Measurements from ENCODE around the gene INPP5A. TPM values are rescaled to one million over a fixed set of nuclear protein-coding genes. Genes with fewer than 3 reads are reported as not detected.

INPP5A gene
- total RNA-seq, 1 experiment from 2014 or later, result 12.3 TPM

- ChIA-PET POLR2A (no interaction called here), RAD21 (ENCODE audit: low non-redundant PET in 1 of 2, low total read pairs in 2 of 2, uncharacterized antibody in 2 of 2, unreplicated experiment in 2 of 2) (no interaction called here), CTCF (no interaction called here)
- Histone ChIP-seq H3K27me3 (ENCODE audit: insufficient read depth, low read length) (no peaks in the 10 kb centered on the region), H3K36me3 (ENCODE audit: control insufficient read depth in 1 of 2, insufficient read depth in 2 of 2, low read length in 2 of 2) (no peaks in the 10 kb centered on the region), H2AFZ (ENCODE audit: low read depth, low read length, poor library complexity, severe bottlenecking) (no peak overlapping the region), H3K27ac (ENCODE audit: low read depth, low read length) (no peak overlapping the region), H3K4me3 (replicated peaks in 1 of 2; ENCODE audit: low read depth in 1 of 2, low read length in 2 of 2) (no peak overlapping the region), H3K9me2 (ENCODE audit: insufficient read depth) (no peaks in the 10 kb centered on the region), H4K20me1 (ENCODE audit: insufficient read depth) (no peaks in the 10 kb centered on the region), H3K9ac (ENCODE audit: low read length) (no peak overlapping the region), H3K79me2 (ENCODE audit: insufficient read depth, low read length) (no peaks in the 10 kb centered on the region), H3K4me1 (ENCODE audit: control insufficient read depth in 1 of 2, insufficient read depth in 2 of 2, low read length in 2 of 2) (no peaks in the 10 kb centered on the region), H3K9me3 (ENCODE audit: control insufficient read depth in 1 of 2, insufficient read depth in 1 of 2, low read depth in 1 of 2, low read length in 2 of 2) (no peaks in the 10 kb centered on the region), H3K4me2 (ENCODE audit: low read length) (no peak overlapping the region)
- BruUV-seq (replicated peaks), result no TSS peak
- DNase-seq (ENCODE audit: low read depth, low spot score) (no peak), ATAC-seq (no peak)
- no peak for TF ChIP-seq TCF7L2 (IDR thresholded peaks at IDR 0.05; ENCODE audit: borderline replicate concordance, extremely low read depth, insufficient read depth, insufficient read length)
- TF ChIP-seq RAD21 (IDR thresholded peaks at IDR 0.05; ENCODE audit: low read depth), result no peak
- TF ChIP-seq SP1 (IDR thresholded peaks at IDR 0.05; ENCODE audit: low read depth), result no peak
- TF ChIP-seq ZBTB33 (IDR thresholded peaks at IDR 0.05; ENCODE audit: extremely low read depth, insufficient replicate concordance, low read length), result no peak
- TF ChIP-seq ZNF274 (IDR thresholded peaks at IDR 0.05; ENCODE audit: low read depth, low read length), result no peak
- no peak for TF ChIP-seq CTCF (IDR thresholded peaks at IDR 0.05 in 2 of 3, conservative IDR thresholded peaks at IDR 0.05 in 1 of 3; ENCODE audit: borderline replicate concordance in 1 of 3, insufficient read depth in 1 of 3, low read depth in 2 of 3, low read length in 2 of 3)
- no peak for TF ChIP-seq ATF3 (IDR thresholded peaks at IDR 0.05)
- intact Hi-C loops (cut with micrococcal nuclease), result no loop called here
These were observed 165.9 kb downstream of the INPP5A start for GRCh38 chr10:132703419-132704007.
